Measurements from ENCODE around the gene MRPL46. TPM values are rescaled to one million over a fixed set of nuclear protein-coding genes. Genes with fewer than 3 reads are reported as not detected.
A peak's percentile ranks its signal among the peaks of the same experiment; 100 is the strongest.

The MRPL46 gene
- total RNA-seq, 1 donor from 2014 or later: 19.3 TPM

GRCh38 chr15:88509964-88510363 lies 42.8 kb upstream of the MRPL46 start:
- DNase-seq: no peak
- peaks cover 22% of the 10 kb centered on the region for H3K36me3 Mint-ChIP-seq (ENCODE audit: unreplicated experiment)
- H3K9me3 Mint-ChIP-seq (ENCODE audit: unreplicated experiment): peaks cover 2% of the 10 kb centered on the region
- TF ChIP-seq CTCF (IDR thresholded peaks at IDR 0.05; ENCODE audit: partially characterized antibody, unreplicated experiment): no peak
- H3K27me3 Mint-ChIP-seq (ENCODE audit: unreplicated experiment): peaks cover 5% of the 10 kb centered on the region
- H3K4me3 Mint-ChIP-seq (ENCODE audit: unreplicated experiment): peak overlapping the region; percentile 8
- H3K27ac Mint-ChIP-seq (ENCODE audit: unreplicated experiment): no peak overlapping the region
- peaks cover 13% of the 10 kb centered on the region for H3K4me1 Mint-ChIP-seq (ENCODE audit: low read depth, unreplicated experiment)

GRCh38 chr15:88509321-88509720 lies 42.1 kb upstream of the MRPL46 start:
- Mint-ChIP-seq H3K27me3 (ENCODE audit: unreplicated experiment) (peaks cover 5% of the 10 kb centered on the region), H3K9me3 (ENCODE audit: unreplicated experiment) (peaks cover 2% of the 10 kb centered on the region), H3K27ac (ENCODE audit: unreplicated experiment) (no peak overlapping the region), H3K4me1 (ENCODE audit: low read depth, unreplicated experiment) (peaks cover 13% of the 10 kb centered on the region), H3K36me3 (ENCODE audit: unreplicated experiment) (peaks cover 22% of the 10 kb centered on the region), H3K4me3 (ENCODE audit: unreplicated experiment) (no peak overlapping the region)
- no peak for TF ChIP-seq CTCF (IDR thresholded peaks at IDR 0.05; ENCODE audit: partially characterized antibody, unreplicated experiment)
- DNase-seq: no peak

GRCh38 chr15:88506628-88507027 lies 39.4 kb upstream of the MRPL46 start:
- peaks cover 9% of the 10 kb centered on the region for H3K4me1 Mint-ChIP-seq (ENCODE audit: low read depth, unreplicated experiment)
- no peaks in the 10 kb centered on the region for H3K27me3 Mint-ChIP-seq (ENCODE audit: unreplicated experiment)
- H3K36me3 Mint-ChIP-seq (ENCODE audit: unreplicated experiment): peaks cover 22% of the 10 kb centered on the region
- H3K9me3 Mint-ChIP-seq (ENCODE audit: unreplicated experiment): no peaks in the 10 kb centered on the region
- no peak for DNase-seq
- H3K27ac Mint-ChIP-seq (ENCODE audit: unreplicated experiment): no peak overlapping the region
- TF ChIP-seq CTCF (IDR thresholded peaks at IDR 0.05; ENCODE audit: partially characterized antibody, unreplicated experiment): no peak
- no peak overlapping the region for H3K4me3 Mint-ChIP-seq (ENCODE audit: unreplicated experiment)

GRCh38 chr15:88505721-88506120 lies 38.5 kb upstream of the MRPL46 start:
- Mint-ChIP-seq H3K4me3 (ENCODE audit: unreplicated experiment) (no peak overlapping the region), H3K9me3 (ENCODE audit: unreplicated experiment) (no peaks in the 10 kb centered on the region), H3K4me1 (ENCODE audit: low read depth, unreplicated experiment) (peaks cover 6% of the 10 kb centered on the region), H3K36me3 (ENCODE audit: unreplicated experiment) (peaks cover 17% of the 10 kb centered on the region), H3K27ac (ENCODE audit: unreplicated experiment) (no peak overlapping the region), H3K27me3 (ENCODE audit: unreplicated experiment) (no peaks in the 10 kb centered on the region)
- no peak for DNase-seq
- TF ChIP-seq CTCF (IDR thresholded peaks at IDR 0.05; ENCODE audit: partially characterized antibody, unreplicated experiment): no peak

GRCh38 chr15:88504445-88504844 lies 37.3 kb upstream of the MRPL46 start:
- Mint-ChIP-seq H3K27me3 (ENCODE audit: unreplicated experiment) (no peaks in the 10 kb centered on the region), H3K4me1 (ENCODE audit: low read depth, unreplicated experiment) (peaks cover 8% of the 10 kb centered on the region)

More at GRCh38 chr15:88504445-88504844, 37.3 kb upstream of the MRPL46 start:
- no peak overlapping the region for H3K27ac Mint-ChIP-seq (ENCODE audit: unreplicated experiment)
- no peak for DNase-seq
- no peaks in the 10 kb centered on the region for H3K9me3 Mint-ChIP-seq (ENCODE audit: unreplicated experiment)
- peaks cover 9% of the 10 kb centered on the region for H3K36me3 Mint-ChIP-seq (ENCODE audit: unreplicated experiment)
- no peak for TF ChIP-seq CTCF (IDR thresholded peaks at IDR 0.05; ENCODE audit: partially characterized antibody, unreplicated experiment)
- H3K4me3 Mint-ChIP-seq (ENCODE audit: unreplicated experiment): no peak overlapping the region

Measured in glutamatergic neuron (in vitro differentiated cells).